Activated CD8-positive, alpha-beta memory T cell treated with anti-CD3 and anti-CD28 coated beads, Interleukin-2, amount 50 U/mL, for 1 hour (primary cell): Measurements from ENCODE around the gene CD47.
A peak's percentile ranks its signal among the peaks of the same experiment; 100 is the strongest.

ENCODE experiments used
- DNase-seq: peaks from one replicate; pipeline ENCODE4 v3.0.0-alpha.2; 2020; ENCODE audit errors: extremely low read depth

CD47 gene

DNA sequence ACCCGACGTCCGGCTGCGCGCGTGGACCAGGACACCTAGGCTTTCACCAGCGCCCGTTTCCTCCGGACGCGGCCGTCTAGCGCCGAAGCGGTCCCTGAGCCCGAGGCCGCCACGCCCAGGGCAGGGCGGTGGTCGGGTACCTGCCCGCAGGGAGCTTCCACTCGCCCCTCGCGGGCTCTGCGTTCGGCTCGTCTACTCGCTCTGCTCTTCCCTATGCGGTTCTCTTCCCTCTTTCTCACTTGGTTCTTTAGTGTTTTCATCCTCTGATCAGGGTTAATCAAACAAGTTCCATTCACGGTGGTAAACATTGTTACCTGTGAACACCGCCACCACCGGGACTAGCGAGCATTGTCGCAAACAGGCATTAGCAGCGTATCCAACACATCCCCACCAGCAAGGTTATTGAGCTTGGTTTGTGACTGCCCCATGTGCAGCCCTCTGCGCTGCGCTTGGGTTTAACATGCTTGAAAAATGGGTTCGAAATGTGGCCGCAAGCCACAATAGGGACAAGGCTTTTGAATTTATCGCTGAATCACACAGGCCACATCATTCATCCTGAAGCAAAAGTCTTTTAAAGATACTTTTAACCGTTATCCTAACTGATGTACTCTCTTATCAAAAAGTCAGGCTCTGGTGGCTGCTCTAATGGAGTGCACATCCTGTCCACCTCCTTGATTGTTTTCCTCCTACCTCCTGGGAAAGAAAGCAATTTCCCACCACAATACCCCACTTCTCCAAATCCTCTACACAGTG, 843 bp upstream of the CD47 start:
- no peak for DNase-seq

DNA sequence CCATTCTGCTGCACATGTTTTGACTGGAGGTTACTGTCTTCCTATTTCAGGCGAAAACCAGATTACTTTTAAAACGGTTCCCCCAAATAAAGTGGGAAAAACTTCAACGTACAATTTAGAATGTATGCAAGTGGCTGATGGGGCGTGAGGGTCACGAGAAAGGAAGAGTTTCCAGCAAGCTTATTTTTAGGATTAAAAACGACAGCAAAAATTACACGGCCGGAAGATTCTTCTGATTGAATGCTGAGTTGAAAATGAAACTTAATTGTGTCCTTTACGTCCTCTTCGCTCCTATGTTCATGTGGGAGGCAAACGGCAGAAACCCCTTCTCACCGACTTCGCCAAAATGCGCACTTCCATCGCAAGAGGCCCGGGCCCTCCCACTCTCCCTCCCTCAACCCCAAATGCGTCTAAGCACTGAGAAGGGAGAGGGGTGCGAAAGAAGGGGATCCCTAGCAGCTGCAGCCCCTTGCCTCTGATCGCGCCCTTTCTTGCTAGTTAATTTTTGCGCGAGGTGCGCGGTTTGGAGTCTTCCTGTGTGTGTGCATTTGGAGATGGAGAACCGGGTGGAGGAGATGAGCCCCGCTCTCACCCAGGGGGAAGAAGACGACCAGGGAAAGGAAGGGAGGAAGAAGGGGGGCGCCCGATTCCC, 656 bp downstream of the CD47 start:
- peak; percentile 37 for DNase-seq

DNA sequence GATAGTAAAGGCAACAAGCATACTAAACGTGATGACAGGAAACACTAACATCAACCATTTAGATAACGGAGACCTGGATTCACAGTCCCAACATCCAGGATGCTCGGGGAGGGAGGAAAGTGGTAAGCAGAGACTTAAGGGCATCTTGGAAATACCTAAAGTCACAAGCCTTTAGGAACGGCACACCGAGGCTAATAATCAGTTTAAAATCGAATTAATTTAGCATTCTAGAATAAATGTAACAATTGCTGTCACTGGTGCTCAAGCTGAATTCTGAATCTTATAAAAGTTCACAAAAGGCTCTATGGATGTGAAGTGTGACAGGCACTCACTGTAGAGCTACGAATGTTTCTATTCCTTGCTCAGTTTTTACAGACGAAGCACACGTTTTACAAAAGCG, 1.3 kb downstream of the CD47 start:
- DNase-seq: no peak

DNA sequence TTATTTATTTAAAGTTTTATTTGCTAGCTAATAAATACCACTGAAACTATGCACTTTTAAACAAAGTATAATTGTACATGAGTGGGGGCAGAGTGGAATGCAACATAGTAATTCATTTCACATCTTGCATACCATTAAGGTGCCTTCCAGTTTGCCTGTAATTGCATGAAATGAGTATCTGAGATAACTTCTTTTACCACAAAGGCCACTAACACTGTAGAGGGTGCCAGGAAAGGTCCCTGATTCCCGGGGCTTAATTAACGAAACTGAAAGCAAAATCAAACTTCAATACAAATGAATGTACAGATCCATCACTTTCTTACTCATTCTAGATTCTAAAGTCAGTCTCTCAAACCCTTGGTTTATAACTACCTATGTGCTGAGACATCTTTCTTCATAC, 2.1 kb downstream of the CD47 start:
- no peak for DNase-seq

DNA sequence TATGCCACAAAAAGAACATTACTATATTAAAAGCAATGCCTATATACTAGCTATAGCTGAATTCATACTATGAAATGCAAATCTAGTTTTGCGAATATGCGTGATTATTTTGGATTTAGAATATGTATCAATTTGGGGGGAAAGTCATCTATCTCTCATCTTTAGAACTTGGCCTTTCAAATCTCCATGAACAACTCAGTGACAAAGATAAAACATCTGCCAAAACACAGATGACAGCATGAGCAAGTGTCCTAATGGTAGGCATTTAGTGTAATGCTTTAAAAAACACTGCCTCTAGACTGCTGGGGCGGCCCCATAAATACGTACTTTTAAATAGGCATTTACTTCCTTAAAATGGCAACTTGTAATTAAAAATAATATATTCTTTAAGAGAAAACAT, 2.7 kb downstream of the CD47 start:
- DNase-seq: no peak

DNA sequence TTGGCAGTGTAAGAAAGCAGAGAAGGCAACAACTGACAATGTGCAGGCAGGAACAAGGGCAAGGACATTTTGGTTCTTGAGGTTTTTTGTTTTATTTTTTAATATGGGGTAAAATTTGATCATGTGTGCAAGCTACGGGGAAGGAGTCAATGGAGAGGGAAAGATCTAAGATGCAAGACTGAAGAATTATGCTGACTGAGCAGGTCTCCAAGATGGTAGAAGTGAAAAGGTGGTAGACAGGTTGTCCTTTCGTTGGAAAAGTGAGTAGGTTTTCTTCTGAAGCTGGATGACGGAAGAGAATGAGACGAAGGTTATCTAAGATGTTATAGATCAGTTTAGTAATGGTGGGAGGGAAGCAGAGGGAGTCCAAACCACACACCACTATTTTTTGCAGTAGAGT, 4.2 kb downstream of the CD47 start:
- no peak for DNase-seq

DNA sequence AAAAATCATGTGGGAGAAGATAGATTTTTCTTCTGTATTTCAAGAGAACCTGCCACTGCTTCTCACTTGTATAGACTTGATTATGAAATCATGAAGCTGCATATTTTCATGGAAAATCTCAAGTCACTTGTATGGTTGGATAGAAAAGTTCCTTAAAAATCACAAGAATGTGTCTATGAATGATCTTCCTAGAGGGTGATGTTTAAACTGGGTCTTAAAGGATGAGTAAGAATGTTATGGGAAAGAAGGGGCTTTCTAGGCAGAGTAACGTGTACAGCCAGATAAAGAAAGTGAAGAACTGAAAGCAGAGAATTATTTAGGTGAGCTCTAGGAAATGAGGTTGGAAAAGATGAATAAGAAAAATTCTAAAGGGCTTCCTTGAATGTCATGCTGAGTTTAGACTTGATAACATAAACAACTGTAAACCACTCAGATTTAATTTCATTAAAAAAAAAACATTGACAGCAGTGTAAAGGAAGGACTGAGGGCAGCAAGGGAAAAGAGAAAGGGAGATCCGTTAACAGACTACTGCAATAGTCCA, 5.0 kb downstream of the CD47 start:
- DNase-seq: no peak

DNA sequence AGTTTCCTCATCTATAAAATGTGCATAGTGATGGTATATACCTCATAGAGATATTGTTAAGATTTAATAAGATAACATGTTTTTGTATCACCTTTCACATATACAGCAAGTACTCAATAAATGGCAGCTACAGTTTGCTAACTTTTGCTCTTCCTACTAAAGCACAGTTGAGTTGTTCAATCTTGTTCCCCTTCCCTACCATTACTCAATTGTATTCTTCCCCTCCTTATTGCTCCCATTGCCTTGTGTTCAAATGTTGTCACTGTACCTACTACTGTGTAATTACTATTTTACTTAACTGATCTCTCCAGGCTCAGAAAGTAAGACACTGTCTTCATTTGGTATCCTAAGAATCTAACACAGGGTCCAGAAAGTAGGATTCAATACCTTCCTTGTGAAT, 5.5 kb downstream of the CD47 start:
- no peak for DNase-seq

DNA sequence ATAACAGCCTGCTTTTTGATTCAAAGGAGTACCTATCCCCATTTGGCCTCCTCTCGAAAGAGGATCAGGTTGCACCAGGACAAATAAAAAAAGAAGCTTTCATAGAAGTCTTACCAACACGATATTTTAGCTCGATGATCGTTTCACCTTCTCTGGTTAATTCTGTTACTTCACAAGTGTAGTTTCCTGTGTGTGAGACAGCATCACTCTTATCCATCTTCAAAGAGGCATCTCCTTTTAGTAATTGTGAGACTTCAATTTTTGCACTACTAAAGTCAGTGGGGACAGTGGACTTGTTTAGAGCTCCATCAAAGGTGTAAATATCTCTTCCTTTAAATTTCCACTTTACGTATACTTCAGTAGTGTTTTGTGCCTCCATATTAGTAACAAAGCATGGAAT, 11.0 kb downstream of the CD47 start:
- DNase-seq: no peak

DNA sequence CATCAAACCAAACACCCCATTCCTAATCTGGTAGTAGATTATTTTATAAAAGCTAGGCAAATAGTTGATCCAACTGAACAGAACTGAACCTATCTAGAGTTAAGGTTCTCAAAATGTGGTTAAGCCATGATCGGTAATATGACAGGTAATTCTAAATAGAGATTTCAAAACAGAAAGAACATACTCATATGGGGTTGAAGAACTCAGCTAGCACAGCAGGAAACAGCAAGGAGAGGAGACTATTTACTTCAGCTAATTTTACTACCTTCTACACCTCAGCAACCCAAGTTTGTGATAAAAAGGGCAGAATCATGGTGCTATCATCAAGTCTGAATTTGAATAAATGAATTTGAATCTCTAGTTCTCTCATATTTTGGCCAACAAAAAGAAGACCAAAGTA, 11.8 kb downstream of the CD47 start:
- DNase-seq: no peak

DNA sequence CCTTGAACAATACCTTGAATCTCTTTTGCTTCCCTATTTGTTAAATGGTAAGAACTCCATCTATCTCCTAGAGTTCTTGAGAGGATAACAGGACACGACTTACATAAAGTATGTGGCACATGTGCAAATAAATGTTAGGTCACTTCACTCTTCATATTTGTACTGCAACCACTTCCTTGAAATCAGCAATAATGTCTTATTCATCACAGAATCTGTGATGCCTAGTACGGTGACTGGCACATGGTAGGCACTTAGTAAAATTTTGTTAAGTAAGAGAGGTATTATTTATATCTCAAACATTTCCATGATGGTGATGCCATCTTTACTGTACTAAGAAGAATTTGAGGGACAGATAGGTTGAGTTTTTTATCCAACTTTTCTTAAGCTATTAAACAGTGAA, 14.3 kb downstream of the CD47 start:
- DNase-seq: no peak

DNA sequence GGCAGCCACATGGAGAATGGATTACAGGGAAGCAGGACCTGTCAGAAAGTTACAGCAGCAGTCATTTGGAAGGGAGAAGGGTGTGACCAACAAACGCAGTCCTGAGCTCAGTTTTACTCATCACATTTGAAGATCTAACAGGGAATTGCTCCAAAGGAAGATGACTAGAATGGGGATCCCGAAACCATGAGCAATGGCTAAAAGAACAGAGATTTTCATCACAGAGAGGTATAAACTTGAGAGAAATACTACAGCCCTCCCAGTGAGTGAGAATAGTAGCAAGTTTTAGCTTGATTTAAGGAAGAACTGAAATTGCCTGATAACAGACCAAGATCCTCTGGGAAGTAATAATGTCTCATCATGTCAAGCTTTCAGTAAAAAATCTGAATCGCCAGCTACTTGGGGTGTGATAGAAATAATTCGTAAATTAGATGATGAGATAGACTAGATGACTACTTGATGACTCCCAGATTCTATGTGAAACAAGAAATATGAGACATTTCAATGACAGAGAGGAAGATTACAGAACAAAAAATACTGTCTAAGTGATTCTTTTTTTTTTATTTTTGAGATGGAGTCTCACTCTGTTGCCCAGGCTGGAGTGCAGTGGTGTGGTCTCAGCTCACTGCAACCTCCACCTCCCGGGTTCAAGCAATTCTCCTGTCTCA, 16.9 kb downstream of the CD47 start:
- DNase-seq: no peak

DNA sequence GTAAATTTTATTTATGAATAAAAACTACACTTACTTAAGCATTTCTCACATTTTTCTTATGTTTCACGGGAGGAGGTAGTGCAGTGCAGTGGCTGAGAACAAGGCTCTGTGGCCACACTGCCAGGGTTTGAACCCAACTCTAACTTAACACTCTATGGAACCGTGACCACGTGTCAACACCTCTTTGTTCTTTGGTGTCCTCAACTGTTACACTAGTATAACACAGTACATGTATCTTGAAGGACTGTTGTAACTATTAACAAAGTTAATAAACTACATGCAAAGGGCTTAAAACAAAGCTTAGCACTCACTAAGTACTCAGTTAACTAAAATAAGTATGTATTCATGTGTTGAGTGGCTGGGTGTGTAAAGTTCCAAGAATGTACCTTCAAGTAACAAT, 19.5 kb downstream of the CD47 start:
- no peak for DNase-seq

DNA sequence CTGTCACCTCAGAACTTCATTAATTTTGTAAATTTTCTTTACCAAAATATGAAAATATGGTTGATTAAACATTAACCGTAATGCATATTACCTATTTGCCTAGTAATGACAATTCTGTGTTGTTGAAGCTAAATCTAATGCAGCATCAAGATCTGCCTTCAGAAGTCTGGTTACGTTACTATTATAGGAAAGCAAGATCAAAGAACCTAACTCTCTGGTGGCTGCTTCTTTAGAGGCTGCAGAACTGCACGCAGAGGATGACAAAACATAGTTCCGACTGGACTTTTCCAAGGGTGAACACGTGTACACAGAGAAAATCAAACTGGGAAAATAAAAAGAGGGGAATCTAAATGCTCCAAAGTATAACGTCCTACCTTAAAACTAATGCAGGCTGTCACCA, 20.5 kb downstream of the CD47 start:
- DNase-seq: no peak

DNA sequence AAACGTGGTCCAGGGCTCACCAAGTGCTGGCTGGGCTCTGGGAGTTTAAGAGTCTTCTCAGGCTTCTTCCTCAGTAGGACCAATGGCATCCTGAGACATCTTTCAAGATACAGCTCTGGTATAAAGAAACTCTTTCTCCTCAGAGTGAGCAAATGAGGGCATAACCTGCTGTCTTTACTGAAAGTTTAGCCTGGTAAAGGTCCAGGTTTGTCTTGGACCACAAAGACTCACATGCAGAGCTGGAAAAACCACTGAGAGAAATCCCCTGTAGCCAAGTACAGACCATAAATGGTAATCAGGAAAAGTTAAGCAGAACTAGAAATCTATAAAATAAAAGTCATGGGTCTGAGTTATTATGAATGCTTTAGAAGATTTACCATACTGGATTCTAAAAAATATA, 23.1 kb downstream of the CD47 start:
- no peak for DNase-seq

DNA sequence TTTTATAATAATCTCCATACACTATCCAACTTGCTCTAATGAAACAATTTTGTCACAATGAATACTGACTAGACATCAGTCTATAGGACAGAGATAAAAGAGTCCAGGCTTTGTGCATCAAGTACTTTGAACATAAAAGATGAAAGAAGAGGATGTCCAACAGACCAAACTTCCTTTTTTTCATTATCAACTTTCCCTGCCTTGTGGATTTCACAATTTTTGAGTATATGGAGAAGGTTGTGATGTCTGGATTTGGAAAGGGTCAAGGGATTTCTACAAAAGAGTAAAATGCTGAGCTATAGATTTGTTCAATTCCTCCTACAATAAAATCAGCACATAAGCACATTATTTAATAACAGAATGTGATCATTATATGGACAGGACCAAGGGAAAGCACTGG, 25.7 kb downstream of the CD47 start:
- DNase-seq: no peak

DNA sequence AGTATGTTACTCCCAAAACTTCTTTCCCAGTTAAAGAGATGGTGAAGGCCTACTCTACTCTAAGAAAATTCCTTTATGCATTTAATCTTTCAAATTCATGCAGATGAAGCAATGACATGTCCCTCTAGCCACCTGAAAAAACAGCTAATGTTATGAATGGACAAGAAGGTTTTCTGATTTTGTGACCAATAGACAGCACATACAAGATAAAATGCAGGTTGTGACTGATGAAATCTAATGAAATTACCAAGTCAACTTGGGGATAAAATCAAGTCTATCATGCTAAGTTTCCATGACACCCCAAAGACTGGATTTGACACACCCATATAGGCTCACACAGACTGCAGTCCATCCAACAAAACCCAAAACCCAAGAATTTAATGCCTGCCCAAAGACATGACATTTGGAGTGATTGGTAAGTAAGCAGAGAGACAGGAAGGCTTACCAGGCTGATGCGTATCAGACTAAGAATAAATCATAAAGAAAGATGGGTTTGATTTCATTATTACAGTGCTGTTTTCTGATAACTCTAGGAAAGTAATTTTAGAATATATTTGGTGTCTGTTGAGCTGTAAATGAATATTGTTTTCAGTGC, 26.4 kb downstream of the CD47 start:
- no peak for DNase-seq

DNA sequence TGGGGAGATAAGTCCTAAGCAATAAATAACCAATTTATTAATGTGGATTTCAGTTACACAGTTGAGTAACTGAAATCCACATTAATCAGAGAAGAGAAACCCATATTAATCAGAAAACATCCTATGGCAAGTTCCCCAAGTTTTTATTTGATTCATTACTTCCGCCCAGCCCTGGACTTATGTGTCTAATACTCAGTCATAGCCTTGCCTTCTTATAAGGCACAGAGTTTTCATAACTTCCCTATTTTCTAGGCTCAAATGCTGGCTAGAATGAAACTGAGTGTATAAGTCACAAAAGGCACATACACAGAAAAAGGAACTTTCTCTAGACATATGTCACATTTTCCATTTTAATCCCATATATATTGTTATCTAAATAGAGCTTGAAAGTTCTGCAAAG, 28.8 kb downstream of the CD47 start:
- DNase-seq: no peak

DNA sequence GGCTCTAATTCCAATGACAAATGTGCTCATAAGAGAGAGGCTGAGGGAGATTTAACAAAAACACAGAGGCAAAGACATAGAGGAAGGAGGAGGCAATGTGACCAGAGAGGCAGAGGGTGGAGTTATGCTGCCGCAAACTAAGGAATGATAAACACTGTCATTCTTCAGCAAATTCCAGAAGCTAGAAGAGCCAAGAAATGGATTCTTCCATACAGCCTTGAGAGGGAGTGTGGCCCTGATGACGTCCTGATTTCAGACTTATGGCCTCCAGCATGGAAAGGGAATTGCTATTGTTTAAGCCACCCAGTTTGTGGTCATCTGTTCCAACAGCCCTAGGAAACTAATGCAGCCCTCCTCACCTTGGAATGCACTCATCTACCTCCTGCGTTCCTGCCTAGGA, 30.5 kb downstream of the CD47 start:
- no peak for DNase-seq

DNA sequence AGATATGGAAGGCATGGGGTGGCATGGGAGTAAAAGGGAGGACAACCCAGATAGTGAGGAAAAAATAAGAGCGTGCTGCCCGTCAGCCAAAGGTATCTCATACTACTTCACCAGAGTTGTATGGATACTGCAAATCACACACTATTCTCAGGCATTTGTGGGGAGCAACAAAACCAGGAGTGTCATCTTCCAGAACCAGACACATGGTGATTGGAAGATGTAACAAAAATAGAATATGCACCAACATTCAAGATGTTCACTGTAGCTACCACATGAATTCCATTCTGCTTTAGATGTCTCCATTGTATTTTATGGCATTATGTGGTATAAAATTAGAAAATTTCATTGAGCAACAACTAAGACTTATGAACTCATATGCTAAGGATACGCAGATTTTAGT, 34.9 kb downstream of the CD47 start:
- no peak for DNase-seq

DNA sequence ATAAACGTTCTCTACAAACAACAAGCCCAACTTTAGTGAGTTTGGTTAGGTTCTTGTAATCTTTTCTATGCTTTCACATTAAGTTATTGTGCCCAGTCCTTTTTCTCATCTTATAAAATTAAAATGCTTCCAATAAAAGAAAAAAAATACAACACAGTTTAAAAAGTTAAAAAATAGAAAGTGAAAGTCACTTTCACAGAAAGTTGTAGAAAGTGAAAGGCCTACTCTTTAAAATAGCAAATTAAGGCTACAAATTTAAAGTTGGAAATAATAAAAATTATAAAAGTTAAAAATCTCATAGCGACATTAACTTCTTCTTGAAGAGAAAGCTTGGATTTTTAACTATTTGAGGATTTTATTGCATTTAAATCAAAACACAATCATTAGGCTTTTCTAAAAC, 35.9 kb downstream of the CD47 start:
- no peak for DNase-seq

DNA sequence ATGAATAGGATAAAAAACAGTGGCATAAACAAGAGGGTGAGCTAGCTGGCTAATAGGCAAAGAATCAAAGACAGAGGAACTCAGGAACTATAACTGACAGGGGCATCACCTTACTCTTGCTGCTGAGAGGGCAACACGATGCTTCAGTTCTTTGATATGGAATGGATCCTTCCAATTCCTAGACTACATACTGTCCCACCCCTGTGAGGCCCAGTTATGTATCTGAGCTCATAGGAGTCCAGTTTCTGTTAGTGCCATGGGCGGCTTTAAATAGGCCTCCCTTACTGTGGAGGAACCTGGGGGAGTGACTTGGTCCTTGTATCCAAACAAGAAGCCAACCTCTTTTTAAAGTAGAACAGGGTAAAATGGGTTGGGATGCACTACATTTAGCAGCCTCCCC, 37.3 kb downstream of the CD47 start:
- DNase-seq: no peak

DNA sequence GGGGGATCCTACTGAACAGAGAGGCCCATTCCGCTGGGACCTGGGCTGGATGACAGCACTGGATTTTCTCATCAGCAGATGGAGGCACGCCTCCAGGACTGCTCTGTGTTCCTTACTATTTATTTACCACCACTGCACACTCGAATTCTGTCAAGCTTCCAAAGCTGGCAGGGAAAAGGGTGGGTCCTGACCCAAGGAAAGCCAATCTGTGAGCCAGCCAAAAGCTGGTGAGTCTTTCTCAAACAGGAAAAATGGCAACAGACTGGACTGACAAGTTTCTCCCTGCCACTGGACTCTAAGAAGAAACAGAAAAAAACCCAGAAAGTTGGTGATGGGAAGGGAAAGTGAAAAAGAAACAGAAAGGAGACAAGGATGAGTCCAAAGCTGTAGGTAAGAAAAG, 37.8 kb downstream of the CD47 start:
- no peak for DNase-seq
